IPS-18c (cell line): ENCODE measurements around the gene FTO.

ENCODE experiments used
- H3K4me3 ChIP-seq: 2 replicates; pipeline ENCODE4 v1.7.0; 2013; ENCODE audit warnings: low read depth, mild to moderate bottlenecking, low read length, moderate library complexity; ENCODE audit not compliant: insufficient read depth
- H3K9me3 ChIP-seq: one replicate; pipeline ENCODE4 v1.6.1; 2013; ENCODE audit warnings: mild to moderate bottlenecking, low read length, moderate library complexity; ENCODE audit not compliant: control insufficient read depth, insufficient read depth

The FTO gene

GRCh38 chr16:53914736-53915135, 210.8 kb downstream of the FTO start:
- no peak overlapping the region for H3K4me3 ChIP-seq

GRCh38 chr16:53915452-53916160, 211.7 kb downstream of the FTO start:
- H3K4me3 ChIP-seq: no peak overlapping the region
- H3K9me3 ChIP-seq: no peaks in the 10 kb centered on the region

More at GRCh38 chr16:53914736-53915135, 210.8 kb downstream of the FTO start:
- no peaks in the 10 kb centered on the region for H3K9me3 ChIP-seq

- Histone ChIP-seq H3K4me3 (no peak overlapping the region), H3K9me3 (no peaks in the 10 kb centered on the region)
Measured at GRCh38 chr16:53920988-53921387, 217.0 kb downstream of the FTO start.

- Histone ChIP-seq H3K4me3 (no peak overlapping the region), H3K9me3 (peaks cover 2% of the 10 kb centered on the region)
Measured at GRCh38 chr16:53922067-53922806, 218.3 kb downstream of the FTO start.

DNA sequence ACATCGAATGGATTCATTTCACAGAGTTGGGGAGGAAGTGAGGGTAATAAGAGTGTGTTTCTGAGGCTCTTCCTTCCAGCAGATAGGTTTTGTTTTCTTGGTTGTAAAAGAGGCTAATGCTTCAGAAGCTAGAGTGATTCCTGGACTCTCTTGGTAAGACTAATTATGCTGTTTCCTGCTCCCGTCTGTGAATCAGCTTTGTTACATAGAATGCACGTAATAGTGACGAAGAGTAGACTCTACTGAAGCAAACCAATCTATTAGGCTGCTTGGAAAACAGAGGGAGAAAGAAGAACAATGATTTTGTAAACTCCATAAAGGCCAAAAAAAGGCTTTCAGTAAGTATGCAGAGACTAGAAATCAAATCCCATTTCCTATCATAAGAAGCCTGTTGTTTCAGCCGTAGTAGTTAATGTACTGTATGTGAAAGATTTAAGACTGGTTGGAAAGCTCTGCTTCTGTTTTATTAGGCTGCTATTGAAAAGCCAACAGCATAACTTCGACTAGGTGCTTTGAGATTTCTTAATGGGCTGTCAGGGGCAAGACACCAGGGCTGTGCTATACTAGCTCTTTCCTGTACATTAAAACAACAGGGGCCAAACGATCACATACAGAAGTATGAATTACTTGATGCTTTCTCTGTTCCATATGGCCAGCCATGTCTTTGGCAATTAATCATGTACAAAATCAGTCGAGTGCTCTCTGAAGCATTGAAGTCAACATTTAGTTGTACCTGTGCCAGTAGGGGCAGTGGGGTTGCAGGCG, 219.0 kb downstream of the FTO start:
- H3K9me3 ChIP-seq: peaks cover 2% of the 10 kb centered on the region
- H3K4me3 ChIP-seq: no peak overlapping the region

DNA sequence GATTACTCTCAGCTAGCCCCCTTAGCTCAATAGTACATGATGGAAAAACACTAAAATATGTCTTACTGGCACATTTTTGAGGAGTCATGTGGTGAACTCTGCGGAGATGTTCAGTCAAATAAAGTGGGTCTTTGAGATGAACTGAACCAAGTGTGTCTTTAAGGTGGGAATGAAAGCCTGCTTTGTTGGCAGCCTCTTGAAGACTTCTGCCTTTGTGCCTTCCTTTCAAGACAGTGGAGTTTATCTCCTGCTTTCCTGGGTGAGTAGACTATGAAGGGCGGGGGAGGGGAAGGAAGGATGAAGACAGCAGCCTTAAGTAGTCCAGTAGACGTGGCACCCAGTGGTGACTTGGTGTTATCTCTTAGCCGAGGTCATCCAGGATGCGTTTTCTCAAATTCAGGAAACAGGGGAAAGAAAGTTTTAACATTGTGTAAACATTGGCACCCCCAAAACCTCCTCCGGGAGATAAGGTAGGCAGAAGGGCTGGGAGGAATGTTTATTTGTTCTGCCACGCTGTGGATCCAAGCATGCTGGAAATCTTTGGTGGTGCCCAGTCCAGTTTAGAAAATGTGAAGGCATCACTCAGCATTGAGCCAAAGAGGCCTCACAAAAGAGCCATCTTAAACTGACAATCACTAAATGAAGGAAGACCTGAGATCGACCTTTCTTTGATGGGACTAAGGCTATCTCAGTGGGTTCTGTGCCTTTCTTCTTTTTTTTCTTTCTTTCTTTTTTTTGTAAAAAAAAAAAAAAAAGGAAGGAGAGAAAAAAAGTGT, 220.6 kb downstream of the FTO start:
- Histone ChIP-seq H3K4me3 (no peak overlapping the region), H3K9me3 (peaks cover 2% of the 10 kb centered on the region)

DNA sequence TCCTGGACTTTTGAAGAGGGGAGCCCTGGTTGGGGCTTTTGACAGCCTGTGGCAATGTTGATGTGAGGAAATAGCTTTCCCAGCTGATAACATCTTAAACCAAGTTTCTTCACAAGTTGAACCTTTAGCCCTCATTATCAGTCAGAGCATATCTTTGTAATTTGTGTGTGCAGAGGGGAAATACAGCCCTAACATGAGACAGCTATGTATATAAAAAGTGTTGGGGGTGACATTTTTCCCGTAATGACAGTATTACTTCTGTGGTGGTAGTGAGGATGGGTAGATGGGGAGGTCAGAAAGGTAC, 221.1 kb downstream of the FTO start:
- Histone ChIP-seq H3K4me3 (no peak overlapping the region), H3K9me3 (peaks cover 2% of the 10 kb centered on the region)

DNA sequence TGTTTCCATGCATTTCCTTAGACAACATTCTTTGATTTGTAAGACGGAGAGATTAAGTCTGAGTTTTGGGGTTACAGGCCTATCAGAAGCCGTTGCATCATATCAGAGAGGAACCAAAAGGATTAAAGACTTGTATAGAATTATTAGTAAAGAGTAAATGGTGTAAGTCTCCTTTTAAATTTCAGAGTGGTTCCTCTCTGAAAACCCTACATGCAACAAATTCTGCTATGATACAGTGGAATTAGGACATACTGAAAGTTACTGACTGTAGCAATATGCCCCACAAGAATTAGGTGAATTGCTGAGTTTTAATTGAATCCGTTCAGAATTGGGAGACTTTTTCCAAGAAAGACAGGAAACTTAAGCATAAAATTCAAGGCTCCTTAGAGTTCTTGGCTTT, 221.6 kb downstream of the FTO start:
- Histone ChIP-seq H3K4me3 (no peak overlapping the region), H3K9me3 (peaks cover 2% of the 10 kb centered on the region)

DNA sequence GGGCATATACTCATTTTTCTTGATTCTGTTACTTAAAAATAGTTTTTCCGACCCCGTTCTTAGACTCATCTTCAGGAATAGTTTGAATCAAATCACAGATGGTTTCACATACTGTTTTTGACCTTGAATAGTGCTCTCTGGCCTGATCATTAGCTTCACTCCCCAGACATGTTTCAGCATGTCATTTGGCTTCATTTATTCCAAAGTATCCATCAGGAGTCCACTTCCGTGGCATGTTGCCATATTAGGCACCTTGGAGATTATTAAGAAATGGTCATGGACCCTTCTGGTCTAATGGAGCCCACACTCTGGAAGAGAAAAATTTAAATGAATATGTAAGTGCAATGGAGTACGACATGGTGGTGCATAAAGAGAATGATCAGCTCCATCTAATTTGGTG, 222.3 kb downstream of the FTO start:
- Histone ChIP-seq H3K9me3 (peaks cover 2% of the 10 kb centered on the region), H3K4me3 (no peak overlapping the region)

GRCh38 chr16:53932975-53933374, 229.0 kb downstream of the FTO start:
- H3K9me3 ChIP-seq: no peaks in the 10 kb centered on the region
- H3K4me3 ChIP-seq: no peak overlapping the region

DNA sequence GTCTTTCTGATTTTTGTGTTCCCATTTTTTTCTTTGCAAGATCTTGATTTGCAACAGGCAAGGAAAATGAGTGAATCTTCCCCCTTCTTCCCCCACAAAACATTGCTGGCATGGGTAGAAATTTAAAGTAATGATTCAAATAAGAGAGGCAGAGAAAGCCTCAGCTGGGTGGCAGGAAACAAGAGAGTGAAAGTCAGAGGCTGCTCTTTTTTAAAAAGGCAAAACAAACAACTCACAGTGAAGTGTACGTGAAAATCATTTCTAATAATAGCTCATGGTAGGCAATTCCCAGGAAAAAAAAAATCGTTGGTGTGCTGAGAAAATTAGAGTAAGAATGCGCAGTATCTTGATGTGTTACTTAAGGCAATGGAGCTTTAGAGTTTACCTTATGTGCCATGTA, 229.5 kb downstream of the FTO start:
- Histone ChIP-seq H3K4me3 (no peak overlapping the region), H3K9me3 (no peaks in the 10 kb centered on the region)

DNA sequence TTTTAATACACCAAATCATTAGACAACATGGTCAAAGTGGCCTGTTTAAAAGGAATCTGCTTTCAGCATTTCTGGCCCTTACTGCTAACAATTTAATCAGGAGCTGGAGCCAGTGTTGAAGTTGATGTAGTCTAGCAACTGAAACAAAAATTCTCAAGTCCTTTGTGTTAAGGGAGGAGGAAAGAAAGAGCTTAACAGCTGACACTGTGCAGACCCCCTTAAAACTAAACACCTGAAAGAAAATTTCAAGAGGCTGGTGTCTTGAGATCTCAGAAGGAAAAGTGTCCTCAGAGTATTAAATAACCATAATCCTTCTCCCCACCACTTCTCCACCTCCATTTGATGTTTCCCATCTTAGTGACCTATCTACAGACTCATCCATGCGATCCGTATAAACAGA, 232.1 kb downstream of the FTO start:
- Histone ChIP-seq H3K9me3 (no peaks in the 10 kb centered on the region), H3K4me3 (no peak overlapping the region)

GRCh38 chr16:53936529-53936928, 232.6 kb downstream of the FTO start:
- no peaks in the 10 kb centered on the region for H3K9me3 ChIP-seq
- no peak overlapping the region for H3K4me3 ChIP-seq

DNA sequence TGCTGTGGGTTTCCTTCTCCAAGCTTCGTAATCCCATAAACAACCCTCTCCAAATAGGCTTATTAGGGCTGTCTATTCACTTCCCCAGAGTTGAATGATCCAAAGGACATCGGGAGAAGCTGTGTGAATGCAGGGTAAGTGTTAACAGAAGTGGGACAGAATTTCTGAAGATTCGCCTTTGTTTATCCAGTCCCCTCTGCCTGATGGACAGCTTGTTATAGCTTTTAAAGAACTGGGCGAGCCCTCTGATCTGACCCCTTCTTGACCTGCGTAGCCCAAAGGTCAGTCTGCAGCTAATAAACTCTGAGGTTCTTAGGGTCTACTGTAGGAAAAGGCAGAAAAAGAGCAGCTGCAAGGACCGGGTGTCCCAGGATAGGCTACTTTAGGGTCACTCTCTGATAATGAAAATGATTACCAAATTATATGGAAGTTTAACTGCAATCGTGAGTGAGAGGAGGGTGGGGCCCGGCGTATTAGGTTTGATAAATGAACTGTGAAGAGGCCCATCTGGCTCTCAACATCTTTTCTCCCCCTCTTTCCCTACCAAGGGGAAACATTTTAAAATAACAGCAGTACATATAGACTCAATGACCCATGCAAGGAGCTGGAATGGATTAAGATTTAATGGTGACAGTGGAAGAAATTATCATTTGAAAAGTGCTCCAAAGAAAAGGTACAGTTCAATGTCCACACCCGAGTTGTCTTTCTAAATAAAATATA, 233.4 kb downstream of the FTO start:
- no peaks in the 10 kb centered on the region for H3K9me3 ChIP-seq
- no peak overlapping the region for H3K4me3 ChIP-seq

DNA sequence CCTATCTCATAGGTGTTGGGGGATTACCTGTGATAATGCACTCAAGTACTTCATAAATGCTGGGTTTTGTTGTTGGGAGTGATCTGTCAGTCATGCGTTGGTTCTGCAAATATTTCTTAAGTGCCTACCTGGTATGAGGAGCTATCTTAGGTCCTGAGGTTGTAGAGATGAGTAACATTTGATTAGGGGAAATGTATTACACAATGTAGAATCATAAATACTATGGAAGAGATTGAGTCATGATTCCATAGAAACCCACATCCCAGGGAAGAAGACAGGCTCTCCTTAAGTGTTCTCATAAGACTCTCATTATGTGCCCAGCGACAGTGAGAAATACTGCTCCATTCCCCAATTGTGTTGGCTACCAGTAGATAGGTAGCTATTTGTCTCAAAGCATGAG, 240.1 kb downstream of the FTO start:
- Histone ChIP-seq H3K9me3 (no peaks in the 10 kb centered on the region), H3K4me3 (no peak overlapping the region)

DNA sequence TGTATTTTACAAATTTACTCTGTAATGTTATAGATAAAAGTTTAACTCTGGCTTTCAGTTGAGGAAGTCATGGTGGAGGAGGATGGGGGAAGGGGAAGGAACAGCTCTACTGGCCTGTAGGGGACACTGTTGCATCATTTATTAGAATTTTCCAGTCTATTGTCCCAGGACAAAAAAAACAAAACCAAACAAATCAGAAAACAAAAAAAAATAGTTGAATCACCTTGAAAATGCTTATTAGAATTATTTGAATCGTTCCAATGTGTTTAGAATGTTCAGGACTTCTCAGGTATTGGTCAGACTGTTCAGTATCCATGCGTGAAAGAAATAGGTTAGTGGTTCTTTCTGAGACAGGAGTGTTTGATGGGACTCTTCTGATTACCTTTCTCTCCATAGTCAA, 242.0 kb downstream of the FTO start:
- no peak overlapping the region for H3K4me3 ChIP-seq

More for the DNA sequence above, 242.0 kb downstream of the FTO start:
- H3K9me3 ChIP-seq: no peaks in the 10 kb centered on the region
